Measurements from ENCODE around the gene SPHK1. TPM values are rescaled to one million over a fixed set of nuclear protein-coding genes. Genes with fewer than 3 reads are reported as not detected.
A peak's percentile ranks its signal among the peaks of the same experiment; 100 is the strongest.

The SPHK1 gene
- total RNA-seq, 1 donor from 2014 or later = 120 TPM

- Histone ChIP-seq H3K4me1 (peaks cover 0 to 4% of the 10 kb centered on the region in 2 donors), H3K27ac (no peak overlapping the region), H3K36me3 (no peaks in the 10 kb centered on the region), H3K4me3 (no peak overlapping the region), H3K9me3 (no peaks in the 10 kb centered on the region), H3K27me3 (no peaks in the 10 kb centered on the region)
- no peak for DNase-seq (ENCODE audit: low spot score in 2 of 2)
- TF ChIP-seq CTCF (IDR thresholded peaks at IDR 0.05) = no peak
- intact Hi-C loops (cut with DNase I) = no loop called here
Observed at GRCh38 chr17:76431509-76431908, 47.1 kb downstream of the SPHK1 start.

- H3K4me1 ChIP-seq = peaks cover 0 to 4% of the 10 kb centered on the region in 2 donors
- intact Hi-C loops (cut with DNase I) = no loop called here
- DNase-seq (ENCODE audit: low spot score in 2 of 2) = no peak
- no peaks in the 10 kb centered on the region for H3K9me3 ChIP-seq
- no peaks in the 10 kb centered on the region for H3K27me3 ChIP-seq
- no peak for TF ChIP-seq CTCF (IDR thresholded peaks at IDR 0.05)
- no peak overlapping the region for H3K4me3 ChIP-seq
- no peak overlapping the region for H3K27ac ChIP-seq
- H3K36me3 ChIP-seq = no peaks in the 10 kb centered on the region
Observed at GRCh38 chr17:76432004-76432403, 47.6 kb downstream of the SPHK1 start.

- Histone ChIP-seq H3K4me3 (no peak overlapping the region), H3K4me1 (peaks cover 0 to 4% of the 10 kb centered on the region in 2 donors), H3K27ac (no peak overlapping the region), H3K36me3 (no peaks in the 10 kb centered on the region), H3K27me3 (no peaks in the 10 kb centered on the region), H3K9me3 (no peaks in the 10 kb centered on the region)
- no peak for DNase-seq (ENCODE audit: low spot score in 2 of 2)
- TF ChIP-seq CTCF (IDR thresholded peaks at IDR 0.05) = peak in 1 of 3 experiments; percentile 12
- intact Hi-C loops (cut with DNase I) = no loop called here
Observed at GRCh38 chr17:76432712-76433336, 48.4 kb downstream of the SPHK1 start.

GRCh38 chr17:76433693-76434092, 49.3 kb downstream of the SPHK1 start:
- no peak for TF ChIP-seq CTCF (IDR thresholded peaks at IDR 0.05)
- no peak for DNase-seq (ENCODE audit: low spot score in 2 of 2)

GRCh38 chr17:76434870-76435269, 50.5 kb downstream of the SPHK1 start:
- intact Hi-C loops (cut with DNase I) = no loop called here
- no peak overlapping the region for H3K4me3 ChIP-seq
- no peaks in the 10 kb centered on the region for H3K9me3 ChIP-seq
- H3K27me3 ChIP-seq = no peaks in the 10 kb centered on the region
- TF ChIP-seq CTCF (IDR thresholded peaks at IDR 0.05) = no peak
- H3K27ac ChIP-seq = no peak overlapping the region
- H3K4me1 ChIP-seq = no peaks in the 10 kb centered on the region
- H3K36me3 ChIP-seq = no peaks in the 10 kb centered on the region
- DNase-seq (ENCODE audit: low spot score in 2 of 2) = no peak

More at GRCh38 chr17:76433693-76434092, 49.3 kb downstream of the SPHK1 start:
- intact Hi-C loops (cut with DNase I) = no loop called here
- Histone ChIP-seq H3K27me3 (no peaks in the 10 kb centered on the region), H3K9me3 (no peaks in the 10 kb centered on the region), H3K4me1 (peaks cover 0 to under 1% of the 10 kb centered on the region in 2 donors), H3K4me3 (no peak overlapping the region), H3K27ac (no peak overlapping the region), H3K36me3 (no peaks in the 10 kb centered on the region)

GRCh38 chr17:76435751-76436150, 51.3 kb downstream of the SPHK1 start:
- H3K27ac ChIP-seq = no peak overlapping the region
- intact Hi-C loops (cut with DNase I) = no loop called here
- H3K4me3 ChIP-seq = no peak overlapping the region
- no peak for DNase-seq (ENCODE audit: low spot score in 2 of 2)
- H3K4me1 ChIP-seq = no peaks in the 10 kb centered on the region
- H3K27me3 ChIP-seq = no peaks in the 10 kb centered on the region
- no peaks in the 10 kb centered on the region for H3K9me3 ChIP-seq
- no peaks in the 10 kb centered on the region for H3K36me3 ChIP-seq
- no peak for TF ChIP-seq CTCF (IDR thresholded peaks at IDR 0.05)

Data from ascending aorta (tissue), 2 donors.